GM23248 (cell line): ENCODE results near the gene ATP12A.

Experiments
- EZH2 ChIP-seq: fragments of 200-600 bp; sonication (generic); IDR thresholded peaks from 2 replicates; pipeline ENCODE4 v1.6.1; 2018; ENCODE audit warnings: antibody characterized with exemption, mild to moderate bottlenecking; ENCODE audit not compliant: insufficient read depth, poor library complexity, severe bottlenecking
- EZH2phosphoT487 ChIP-seq: fragments of 200-600 bp; sonication (generic); IDR thresholded peaks from 2 replicates; pipeline ENCODE4 v1.6.1; 2018; ENCODE audit warnings: antibody characterized with exemption, moderate library complexity, mild to moderate bottlenecking, low read depth; ENCODE audit not compliant: insufficient read depth

- TF ChIP-seq EZH2 (no peak), EZH2phosphoT487 (no peak)
Measured at GRCh38 chr13:24691381-24691780, 11.2 kb downstream of the ATP12A start.
